Amniotic stem cell (primary cell): ENCODE measurements around the gene C22orf39.

Experiments used
- DNase-seq: peaks from one replicate; lab custom pipeline; 2025; lab: John Stamatoyannopoulos, UW

Gene C22orf39

DNA sequence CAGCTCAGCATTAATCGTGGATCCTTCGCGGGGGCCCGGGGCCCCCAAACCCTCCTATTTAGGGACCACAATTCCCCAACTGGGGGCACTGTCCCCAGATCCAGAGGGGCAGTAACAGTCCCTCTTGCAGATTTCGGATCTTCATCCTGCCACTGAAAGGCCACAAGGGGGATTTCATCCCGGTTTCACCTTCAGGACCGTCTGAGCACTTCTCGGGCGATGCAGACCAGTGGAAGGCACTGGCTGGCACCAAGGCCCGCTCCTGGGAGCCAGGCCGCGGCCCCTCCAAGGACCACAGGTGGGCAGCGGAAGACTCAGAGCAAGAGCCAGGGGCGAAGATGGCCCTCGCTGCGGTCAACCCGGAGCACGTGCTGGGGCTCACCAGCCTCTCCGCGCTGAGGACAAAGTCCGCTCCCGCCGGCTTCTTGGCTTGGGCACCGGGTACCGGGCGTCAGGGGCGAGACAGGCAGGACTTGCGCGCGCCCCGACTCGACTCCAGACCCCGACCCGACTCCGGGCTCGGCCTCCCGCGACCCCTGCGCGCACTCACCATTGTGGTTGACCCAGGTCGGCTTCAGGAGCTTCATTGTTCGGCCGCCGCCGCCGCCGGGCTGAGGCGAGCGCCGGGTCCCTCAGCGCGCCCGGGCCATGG, 16.5 kb downstream of the C22orf39 start:
- no peak for DNase-seq

- DNase-seq, result no peak
Measured at GRCh38 chr22:19429950-19430889, 17.3 kb downstream of the C22orf39 start.

GRCh38 chr22:19424186-19424500, 23.4 kb downstream of the C22orf39 start:
- no peak for DNase-seq

GRCh38 chr22:19422440-19423301, 24.8 kb downstream of the C22orf39 start:
- no peak for DNase-seq

DNA sequence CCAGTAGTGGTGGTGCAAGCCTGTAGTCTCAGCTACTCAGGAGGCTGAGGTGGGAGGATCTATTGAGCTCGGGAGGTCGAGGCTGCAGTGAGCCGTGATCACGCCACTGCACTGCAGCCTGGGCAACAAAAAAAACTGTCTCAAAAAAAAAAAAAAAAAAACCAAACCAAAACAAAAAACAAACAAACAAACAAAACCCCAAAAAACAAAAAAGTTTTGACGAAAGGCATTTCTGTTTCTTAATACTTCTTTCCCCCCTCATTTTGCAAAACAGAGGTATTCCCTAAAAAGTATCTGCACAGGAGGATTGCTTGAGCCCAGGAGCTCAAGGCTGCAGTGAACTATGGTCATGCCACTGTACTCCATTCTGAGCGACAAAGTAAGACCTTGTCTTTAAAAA, 27.2 kb downstream of the C22orf39 start:
- no peak for DNase-seq

GRCh38 chr22:19419464-19420178, 27.9 kb downstream of the C22orf39 start:
- DNase-seq, result no peak

- no peak for DNase-seq
Measured at GRCh38 chr22:19419086-19419463, 28.4 kb downstream of the C22orf39 start.

GRCh38 chr22:19412923-19413322, 34.6 kb downstream of the C22orf39 start:
- no peak for DNase-seq

DNA sequence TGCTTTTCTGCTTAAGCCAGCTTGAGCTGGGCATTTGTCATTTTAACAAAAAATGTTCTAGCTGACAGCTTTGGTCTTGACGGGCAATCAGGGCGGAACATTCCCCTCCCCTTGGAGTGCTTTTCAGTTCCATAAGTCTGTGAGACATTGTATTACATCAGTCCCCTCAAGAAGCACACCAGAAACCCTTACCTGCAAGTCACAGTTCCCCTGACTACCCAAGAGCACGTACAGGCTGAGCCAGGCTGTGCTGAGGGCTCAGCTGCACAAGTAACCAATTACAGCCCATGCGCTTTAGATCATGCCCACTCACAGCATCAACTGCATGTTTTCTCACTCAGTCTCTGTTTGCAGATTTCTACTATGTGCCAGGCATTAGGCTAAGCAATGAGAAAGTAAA, 35.0 kb downstream of the C22orf39 start:
- DNase-seq, result no peak

GRCh38 chr22:19411690-19412045, 35.8 kb downstream of the C22orf39 start:
- DNase-seq, result no peak

- DNase-seq, result no peak
Measured at GRCh38 chr22:19410941-19411689, 36.4 kb downstream of the C22orf39 start.

- DNase-seq, result no peak
Measured at GRCh38 chr22:19407649-19408606, 39.6 kb downstream of the C22orf39 start.

GRCh38 chr22:19406846-19407245, 40.7 kb downstream of the C22orf39 start:
- DNase-seq, result no peak

- no peak for DNase-seq
Measured at GRCh38 chr22:19406281-19406811, 41.2 kb downstream of the C22orf39 start.

GRCh38 chr22:19405652-19406051, 41.9 kb downstream of the C22orf39 start:
- DNase-seq, result no peak

- no peak for DNase-seq
Measured at GRCh38 chr22:19405133-19405532, 42.4 kb downstream of the C22orf39 start.

DNA sequence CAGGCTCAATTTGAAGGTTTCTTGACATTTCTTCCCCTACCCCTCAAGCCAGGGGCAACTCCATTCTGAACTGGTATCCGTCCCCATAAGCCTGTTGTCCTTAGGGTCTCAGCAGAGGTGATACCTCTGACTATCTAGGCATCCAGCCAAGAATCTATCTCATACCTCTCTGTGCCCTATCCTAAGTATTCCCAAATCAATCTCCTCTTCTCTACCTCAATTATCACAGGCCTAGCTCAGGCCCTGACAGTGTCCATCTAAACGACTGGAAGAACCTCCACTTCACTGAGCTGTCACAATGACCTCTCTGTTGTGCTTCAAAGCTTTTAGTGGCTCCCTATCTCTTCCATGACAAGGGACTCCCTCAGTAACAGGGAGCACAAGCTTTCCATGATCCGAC, 42.8 kb downstream of the C22orf39 start:
- no peak for DNase-seq

DNA sequence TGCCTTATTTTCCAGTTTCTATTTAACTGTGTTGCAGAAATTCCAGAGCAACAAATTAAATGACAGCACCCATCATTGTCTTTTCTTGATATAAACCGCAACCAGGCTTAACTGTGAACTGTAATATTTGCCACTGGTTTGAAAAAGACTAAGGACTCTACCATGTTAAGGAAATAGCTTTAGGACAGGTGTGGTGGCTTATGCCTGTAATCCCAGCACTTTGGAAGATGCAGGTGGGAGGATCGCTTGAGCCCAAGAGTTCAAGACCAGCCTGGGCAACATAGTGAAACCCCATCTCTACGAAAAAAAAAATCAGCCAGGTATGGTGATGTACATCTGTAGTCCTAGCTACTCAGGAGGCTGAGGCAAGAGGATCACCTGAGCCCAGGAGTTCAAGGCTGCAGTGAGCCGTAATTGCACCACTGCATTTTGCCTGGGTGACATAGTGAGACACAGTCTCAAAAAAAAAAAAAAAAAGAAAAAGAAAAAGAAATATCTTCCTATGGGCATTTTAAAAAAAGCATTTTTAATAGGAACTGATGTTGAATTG, 44.8 kb downstream of the C22orf39 start:
- no peak for DNase-seq

DNA sequence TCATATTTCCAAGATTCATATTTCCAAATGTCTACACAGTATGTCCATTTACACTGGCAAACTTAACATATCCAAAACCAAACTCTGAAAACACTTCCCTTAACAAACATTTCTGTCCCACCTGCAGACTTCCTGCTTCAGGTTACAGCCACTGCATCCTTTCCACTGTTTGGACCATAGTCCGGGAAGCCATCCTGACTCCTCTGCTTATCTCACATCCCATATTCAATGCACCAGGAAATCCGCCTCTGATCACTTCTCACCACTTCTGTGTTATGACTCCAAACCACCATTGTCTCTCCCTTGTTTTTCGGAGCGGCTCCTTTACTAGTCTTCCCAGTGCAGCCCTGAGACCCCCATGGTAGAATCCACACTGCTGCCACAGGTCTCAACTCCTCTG, 46.0 kb downstream of the C22orf39 start:
- DNase-seq, result no peak

DNA sequence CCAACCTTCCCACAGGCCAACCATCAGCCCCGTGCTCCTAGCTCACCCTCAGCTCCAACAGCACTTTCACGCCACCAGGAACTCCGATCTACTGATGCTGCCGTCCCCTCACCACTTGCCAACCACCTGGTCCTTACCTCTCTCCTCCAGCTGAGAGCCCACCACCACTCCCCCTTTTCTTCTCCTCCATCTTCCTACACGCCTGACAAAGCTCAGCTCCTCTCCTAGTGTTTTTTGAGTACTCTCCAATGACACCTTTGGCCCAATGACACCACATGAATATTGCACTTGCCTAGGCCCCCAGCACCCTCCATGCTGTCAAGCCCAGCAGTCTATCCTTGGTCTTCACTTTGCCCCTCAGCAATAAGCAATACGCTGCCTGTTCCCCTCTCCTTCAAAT, 46.6 kb downstream of the C22orf39 start:
- no peak for DNase-seq
